ENCODE data around the gene TBC1D32.

DNA sequence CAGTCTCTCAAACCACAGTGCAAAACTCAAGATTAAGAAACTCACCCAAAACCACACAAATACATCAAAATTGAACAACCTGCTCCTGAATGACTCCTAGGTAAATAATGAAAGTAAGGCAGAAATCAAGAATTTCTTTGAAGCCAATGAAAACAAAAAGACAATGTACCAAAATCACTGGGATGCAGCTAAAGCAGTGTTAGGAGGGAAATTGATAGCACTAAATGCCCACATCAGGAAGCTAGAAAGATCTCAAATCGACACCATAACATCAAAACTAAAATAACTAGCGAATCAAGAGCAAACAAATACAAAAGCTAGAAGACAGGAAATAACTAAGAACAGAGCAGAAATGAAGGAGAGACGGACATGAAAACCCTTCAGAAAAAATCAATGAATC is 70.5 kb downstream of the TBC1D32 start:
- no peak for TF ChIP-seq CTCF (IDR thresholded peaks at IDR 0.05)
- TF ChIP-seq POLR2A (IDR thresholded peaks at IDR 0.05) = no peak
